ENCODE measurements around the gene DMWD. TPM values are rescaled to one million over a fixed set of nuclear protein-coding genes. Genes with fewer than 3 reads are reported as not detected.
"Not testable (repeated sequence)": the region's sequence is repeated elsewhere in the genome, so short reads cannot be mapped to it uniquely, and the experiment has no call there.

DMWD gene
- total RNA-seq, 1 donor from 2014 or later = 19.4 TPM

DNA sequence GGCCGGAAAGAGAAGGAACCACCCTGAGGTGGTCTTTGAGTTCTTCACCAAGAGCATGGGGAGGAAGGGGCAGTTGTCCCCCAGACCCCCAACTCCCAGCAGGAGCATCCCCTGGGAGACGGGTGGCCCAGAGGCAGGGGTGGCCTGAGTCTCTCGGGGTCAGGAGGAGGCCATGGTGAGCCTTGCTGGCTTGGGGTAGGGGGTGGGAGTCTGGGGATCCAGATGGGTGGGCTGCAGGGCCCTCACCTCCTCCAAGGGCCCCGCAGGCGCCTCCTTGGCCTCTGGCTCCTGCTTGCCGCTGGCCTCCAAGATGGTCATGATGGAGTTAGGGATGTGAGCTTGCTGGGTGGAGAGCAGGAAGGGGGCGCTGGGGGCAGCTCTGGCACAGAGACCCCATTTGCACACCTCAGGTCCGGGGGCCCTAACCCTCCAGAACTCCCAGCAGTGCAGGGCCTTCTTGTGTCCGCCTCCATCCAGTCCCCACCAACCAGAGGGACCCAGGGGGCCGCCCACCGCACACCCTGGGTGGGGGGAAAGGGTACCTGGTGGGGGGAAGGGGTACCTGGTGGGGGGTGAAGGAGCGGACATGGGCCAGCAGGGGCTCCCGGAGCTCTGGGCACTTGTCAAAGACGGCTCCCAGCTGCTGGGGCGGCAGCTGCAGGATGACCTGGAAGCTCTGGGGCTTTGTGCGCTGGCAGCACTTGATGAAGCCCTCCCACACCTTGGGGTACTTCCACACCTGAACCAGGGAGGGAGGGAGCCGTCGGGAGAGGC, 23.8 kb upstream of the DMWD start:
- no peak for DNase-seq (ENCODE audit: low read depth in 2 of 2)

DNA sequence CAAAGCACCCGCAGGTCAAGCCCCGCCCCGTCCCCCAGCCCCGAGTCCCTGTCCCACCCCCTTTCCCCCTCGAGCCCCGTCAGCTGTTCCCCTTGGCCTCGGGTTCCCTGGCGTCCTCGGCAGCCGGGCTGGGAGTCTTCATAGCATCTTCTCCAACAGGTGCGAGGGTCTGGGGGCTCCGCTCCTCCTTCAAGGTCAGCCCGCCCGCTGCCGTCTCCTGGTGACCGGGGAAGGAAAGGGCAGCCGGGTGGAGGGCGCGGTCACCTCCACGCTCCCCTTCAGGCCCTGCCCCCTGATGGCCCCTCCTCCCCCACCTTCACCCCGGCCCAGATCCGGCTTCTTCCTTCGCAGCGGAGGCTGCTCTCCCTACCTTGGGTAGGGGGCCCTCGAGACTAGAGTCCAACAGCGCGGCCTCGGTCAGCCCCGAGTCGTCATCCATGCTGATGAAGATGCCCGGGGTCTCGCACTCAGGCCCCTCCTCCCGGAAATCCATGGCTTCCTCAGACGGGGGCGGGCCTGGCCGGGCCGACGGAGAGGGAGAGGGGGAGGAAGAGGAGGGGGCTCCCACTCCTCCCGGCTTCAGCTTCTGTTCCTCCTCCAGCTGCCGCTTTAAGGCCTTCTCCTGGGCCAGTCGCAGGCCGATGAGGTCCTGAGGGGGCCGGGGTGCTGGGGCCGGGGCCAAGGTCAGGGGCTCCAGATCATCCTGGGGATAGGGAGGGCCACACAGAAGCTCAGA, 23.0 kb upstream of the DMWD start:
- DNase-seq (ENCODE audit: low read depth in 2 of 2) = no peak

DNA sequence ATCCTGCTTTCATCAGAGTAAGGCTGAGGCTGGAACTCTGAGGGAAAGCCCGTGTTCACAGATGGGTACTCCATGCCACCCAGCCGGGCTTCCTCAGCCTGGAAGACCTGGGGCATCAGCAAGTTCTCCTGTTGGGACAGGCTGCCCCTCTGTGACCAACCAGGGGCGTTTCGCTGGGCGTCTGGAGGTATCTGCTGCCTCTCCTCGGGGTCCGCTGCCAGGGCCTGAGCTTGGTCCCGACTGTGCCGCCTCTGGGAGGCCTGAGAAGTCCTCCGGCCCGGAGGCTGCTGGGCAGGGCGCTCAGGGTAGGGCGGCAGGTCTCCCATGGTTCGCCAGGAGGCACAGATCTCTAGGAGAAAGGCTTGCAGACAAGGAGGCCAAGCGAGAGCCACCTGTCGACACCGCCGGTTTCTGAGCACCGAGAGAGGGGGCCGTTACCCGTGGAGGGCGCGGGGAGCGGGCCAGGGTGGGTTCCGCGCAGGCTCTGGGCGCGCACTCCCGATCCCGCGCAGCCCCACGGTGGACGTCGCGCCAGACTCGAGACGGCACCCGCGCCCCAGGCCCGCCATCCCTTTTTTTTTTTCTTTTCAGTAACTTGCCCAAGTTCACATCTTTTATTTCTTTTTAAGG, 22.3 kb upstream of the DMWD start, which contains the start of gene RSPH6A:
RSPH6A (minus strand) TSS at position 458 of the 630 bp plus-strand sequence; CDS start at position 326, 132 bp downstream.
- no peak for DNase-seq (ENCODE audit: low read depth in 2 of 2)

DNA sequence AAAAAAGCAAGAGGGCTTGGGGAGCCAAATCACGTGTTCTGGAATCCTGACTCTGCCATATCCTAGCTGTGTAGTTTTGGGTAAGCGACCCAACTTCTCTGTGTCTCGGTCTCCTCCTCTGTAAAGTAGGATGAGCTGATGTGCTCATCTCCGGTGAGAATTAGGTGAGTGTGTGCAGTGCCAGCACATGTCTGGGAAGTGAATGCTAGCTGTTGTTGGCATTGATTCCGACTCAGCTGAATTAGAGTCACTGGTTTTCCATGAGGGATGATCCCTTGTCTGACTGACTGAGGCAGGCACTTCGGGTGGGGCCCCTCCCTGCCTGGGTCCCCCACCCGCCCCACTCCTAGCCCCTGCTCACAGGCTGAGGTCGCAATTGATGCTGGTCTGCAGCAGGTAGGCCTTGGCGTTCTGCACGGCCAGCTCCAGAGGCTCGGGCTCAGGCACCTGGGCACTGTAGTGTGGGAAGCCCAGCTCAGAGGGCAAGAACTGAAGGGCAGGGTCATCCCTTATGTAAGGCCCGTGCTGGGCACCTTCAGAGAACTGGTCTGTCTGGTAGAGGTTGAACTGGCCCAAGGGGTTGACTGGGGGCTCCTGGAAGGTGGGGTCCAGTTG, 21.6 kb upstream of the DMWD start:
- no peak for DNase-seq (ENCODE audit: low read depth in 2 of 2)

DNA sequence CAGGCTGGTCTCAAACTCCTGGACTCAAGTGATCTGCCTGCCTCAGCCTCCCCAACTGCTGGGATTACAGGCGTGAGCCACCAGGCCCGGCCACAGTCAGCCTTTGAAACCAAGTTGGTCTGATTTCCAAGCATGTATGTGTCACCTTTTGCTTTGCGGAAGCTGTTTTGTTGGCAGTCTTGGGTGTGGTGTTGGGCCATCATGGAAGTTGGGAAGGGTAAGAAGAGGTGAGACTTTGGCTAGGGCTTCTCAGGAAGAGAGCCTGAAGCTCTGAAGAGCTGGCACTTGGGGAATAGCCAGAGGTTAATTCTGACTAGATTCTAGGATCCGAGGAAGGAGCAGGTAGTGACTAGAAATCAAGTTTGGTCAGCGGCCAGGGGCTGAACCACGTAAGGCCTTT, 19.7 kb upstream of the DMWD start:
- DNase-seq (ENCODE audit: low read depth in 2 of 2) = no peak

DNA sequence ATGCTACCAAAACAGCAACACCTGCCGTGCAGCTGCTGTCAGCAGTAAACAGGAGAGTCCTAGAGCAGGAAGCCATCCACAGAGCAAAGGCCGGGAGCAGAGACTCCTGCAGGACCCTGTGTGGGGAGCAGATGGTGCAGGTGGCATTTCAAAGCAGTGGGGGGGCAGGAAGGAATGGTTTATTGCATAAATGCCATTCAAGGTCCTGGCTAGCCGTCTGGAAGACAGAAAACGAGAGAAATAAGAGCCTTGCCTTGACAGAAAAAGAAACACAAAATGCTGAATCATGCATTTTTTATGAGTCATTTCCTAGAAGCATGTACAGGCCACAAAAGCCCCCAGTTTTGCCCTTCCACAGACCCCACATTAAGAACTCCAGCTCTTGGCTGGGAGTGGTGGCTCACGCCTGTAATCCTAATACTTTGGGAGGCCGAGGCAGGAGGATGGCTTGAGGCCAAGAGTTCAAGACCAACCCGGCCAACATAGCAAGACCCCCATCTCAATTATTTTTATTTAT, 17.1 kb upstream of the DMWD start:
- peak in 1 of 2 donors; percentile 67 for DNase-seq (ENCODE audit: low read depth in 2 of 2)

DNA sequence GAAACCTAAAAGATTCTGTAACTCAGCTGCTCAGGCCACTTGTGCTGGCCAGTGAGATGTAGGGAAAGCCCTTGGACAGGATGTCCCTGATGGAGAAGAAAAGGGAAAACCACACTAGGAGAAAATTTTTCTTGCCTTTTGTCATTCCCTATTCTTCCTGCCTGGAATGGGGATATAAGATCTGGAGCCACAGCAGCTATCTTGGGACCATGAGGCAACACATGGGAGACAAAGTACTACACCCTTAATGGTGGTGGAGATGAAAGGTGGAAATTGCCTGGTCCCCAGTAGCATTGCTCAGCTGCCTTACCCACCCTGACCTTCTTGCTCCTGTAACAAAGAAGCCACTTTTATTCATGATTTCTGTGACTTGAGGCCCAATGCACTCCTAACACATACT, 13.1 kb upstream of the DMWD start:
- no peak for DNase-seq (ENCODE audit: low read depth in 2 of 2)

DNA sequence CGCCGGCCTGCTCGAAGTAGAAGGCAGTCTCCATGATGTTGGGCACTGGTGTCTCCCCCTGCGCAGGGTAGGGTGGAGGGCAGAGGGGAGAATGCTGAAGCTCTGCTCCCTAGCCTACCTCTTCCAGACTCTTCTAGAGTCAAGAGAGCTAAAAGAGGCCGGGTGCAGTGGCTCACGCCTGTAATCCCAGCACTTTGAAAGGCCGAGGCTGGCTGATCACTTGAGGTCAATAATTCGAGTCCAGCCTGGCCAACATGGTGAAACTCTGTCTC, 12.2 kb upstream of the DMWD start:
- DNase-seq (ENCODE audit: low read depth in 2 of 2) = no peak

DNA sequence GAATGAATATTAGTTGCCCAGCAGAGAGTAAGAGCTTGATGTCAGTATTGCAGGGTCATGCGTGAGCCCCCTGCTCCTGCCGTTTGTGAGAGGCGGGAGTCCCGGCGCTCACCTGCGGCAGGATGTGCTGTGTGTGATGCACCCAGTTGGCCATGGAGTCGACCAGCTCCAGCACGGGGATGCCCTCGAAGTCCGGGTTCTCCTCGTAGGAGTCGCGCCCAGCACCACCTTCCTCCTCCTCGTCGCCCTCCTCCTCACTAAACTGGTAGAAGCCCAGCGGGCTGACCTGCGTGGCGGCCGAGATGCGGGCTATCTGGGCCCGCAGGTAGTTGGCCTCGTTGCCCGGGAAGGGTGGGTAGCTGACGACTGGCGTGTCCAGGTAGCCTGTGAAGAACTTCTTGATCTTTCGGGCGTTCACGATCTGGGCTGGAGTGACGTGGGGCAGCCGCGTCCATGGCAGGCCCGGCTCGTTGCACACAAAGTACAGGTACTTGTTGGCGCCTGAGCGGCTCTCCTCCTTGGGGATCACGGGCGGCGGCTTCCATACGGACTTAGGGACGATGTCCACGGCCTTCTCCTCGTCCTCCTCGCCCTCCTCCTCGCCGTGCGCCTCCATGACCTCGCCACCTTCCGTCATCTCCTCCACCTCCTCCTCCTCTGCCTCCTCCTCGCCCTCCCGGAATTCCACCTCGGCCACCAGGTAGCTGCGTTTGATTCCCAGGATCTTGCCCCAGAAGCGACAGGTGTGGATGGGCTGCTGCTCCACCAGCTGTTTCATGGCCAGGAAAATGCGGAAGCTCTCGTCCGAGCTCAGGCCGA, 11.7 kb upstream of the DMWD start:
- DNase-seq (ENCODE audit: low read depth in 2 of 2) = no peak

DNA sequence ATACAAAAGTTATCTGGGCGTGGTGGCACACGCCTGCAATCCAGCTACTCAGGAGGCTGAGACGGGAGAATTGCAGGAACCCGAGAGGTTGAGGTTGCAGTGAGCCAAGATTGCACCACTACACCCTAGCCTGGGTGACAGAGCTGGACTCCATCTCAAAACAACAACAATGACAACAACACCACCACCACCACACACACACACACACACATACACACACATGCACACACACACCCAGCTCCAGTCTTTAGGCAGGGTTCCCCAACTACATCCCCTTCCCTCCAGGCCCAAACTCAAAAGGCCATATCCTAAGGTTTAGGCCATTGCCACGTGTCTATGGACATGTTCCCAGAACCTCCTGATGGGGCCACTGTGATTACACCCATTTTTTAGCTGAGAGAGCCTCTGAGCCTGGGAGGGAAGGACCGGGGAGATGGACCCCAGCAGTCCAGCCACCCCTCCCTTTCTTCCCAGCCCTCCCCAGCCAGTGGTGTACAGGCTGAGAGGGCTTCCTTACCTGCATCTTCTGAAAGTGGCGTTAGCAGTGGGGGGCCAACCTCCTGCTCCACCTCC, 9.0 kb upstream of the DMWD start:
- no peak for DNase-seq (ENCODE audit: low read depth in 2 of 2)

DNA sequence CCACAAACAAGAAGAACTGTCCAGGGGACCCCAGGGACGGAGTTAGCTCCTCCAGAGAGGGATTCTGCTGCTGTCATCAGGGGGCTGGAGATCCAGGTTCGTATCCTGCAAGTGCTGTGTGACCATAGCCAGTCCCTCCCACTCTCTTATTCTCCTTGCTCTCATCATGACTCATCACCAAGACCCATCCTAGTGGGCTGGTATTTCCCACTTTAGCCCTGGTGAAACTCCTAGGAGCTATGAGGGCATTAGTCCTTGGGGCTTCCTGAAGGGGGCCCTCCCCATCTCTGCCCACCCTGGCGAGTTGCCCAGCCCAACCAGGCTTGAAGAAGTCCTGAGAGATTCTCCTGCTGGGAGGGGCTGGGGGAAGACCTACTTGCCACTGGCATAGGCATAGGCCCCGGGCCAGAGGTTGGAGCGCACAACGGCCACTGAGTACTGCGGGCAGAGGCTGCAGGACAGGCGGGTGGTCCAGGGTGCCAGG, 7.5 kb upstream of the DMWD start:
- no peak for DNase-seq (ENCODE audit: low read depth in 2 of 2)

DNA sequence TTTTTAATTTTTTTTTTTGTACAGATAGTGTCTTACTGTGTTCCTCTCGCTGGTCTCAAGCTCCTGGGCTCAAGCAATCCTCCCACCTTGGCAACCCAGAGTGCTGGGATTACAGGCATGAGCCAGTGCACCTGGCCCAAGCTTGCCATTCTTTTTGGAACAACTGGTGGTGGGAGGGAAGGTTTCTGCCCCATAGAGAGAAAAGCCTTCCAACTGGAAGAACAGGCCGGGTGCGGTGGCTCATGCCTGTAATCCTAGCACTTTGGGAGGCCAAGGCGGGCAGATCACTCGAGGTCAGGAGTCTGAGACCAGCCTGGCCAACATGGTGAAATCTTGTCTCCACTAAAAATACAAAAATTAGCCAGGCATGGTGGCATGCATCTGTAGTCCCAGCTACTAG, 6.9 kb upstream of the DMWD start:
- not testable (repeated sequence) for DNase-seq (ENCODE audit: low read depth in 2 of 2)

DNA sequence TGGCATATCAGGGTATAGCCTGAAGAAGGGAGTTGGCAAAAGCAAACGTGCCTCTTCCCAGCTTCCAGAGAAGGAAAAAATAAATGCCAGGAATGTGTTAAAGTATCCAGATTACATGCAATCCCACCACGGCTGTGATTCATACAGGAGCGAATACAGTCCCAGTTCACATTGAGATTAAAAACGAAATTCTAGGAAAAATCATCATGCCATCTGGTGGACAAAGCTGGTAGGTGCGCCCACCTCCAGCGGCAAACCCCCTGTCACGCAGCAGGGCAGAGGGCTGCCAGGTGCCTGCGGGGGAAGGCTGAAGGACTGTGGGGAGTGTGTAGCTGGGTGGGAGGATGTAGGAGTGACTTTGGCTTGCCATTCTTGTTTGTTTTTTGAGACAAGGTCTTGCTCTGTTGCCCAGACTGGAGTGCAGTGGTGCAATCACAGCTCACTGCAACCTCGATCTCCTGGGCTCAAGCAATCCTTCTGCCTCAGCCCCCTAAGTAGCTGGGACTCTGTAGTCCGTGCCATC, 6.4 kb upstream of the DMWD start:
- DNase-seq (ENCODE audit: low read depth in 2 of 2) = peak; percentile 60 to 77

DNA sequence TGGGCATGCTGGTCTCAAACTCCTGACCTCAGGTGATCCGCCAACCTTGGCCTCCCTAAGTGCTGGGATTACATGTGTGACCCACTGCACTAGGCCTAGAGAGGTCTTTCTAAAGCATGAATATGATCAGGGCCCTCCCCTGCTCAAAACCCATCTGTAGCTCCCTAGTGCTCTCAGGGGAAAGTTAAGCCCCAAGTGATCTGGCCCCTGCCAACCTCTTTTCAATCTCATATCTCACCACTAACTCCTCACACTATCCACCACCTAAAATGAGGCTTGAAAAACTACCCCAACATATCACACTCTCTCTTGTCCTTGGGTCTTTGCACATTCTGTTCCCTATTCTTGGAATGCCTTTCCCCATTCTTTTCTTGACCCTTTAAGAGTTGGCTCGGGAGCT, 2.0 kb upstream of the DMWD start:
- DNase-seq (ENCODE audit: low read depth in 2 of 2) = no peak

DNA sequence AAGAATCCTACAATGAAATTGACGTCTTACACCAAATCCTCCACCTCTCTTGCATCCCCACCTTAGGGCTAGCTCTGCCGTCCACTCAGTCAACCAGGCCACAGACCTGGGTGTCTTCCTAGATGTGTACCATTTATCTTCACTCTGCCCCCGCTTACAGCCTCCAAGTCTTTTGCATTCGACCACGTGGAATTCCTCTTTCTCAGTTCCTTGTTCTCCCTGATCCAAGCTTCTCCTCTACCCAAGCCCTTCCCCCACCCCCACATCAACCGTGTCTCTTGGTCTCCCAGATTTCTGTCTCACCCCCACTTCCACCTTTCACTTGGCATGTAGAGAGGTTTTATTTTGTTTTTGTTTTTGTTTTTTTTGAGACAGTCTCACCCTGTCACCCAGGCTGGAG, 1.2 kb upstream of the DMWD start:
- no peak for DNase-seq (ENCODE audit: low read depth in 2 of 2)

DNA sequence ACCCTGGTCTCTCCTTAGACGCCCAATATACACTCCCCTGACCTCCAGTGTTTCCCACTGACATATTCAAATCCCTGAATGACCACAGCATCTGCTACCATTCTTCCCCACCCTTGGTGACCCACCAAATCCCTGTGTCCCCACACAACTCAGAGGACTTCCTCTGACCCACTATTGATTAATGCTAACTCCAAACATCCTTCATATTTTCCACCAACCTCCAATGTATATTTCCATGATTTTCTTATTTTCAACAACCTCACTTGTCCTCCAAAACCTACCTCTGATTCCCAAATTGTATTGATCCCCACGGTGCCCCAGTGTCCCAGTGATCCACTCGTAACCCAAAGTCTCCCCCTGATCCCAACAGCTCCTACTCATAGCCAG, 526 bp upstream of the DMWD start:
- DNase-seq (ENCODE audit: low read depth in 2 of 2) = no peak

DNA sequence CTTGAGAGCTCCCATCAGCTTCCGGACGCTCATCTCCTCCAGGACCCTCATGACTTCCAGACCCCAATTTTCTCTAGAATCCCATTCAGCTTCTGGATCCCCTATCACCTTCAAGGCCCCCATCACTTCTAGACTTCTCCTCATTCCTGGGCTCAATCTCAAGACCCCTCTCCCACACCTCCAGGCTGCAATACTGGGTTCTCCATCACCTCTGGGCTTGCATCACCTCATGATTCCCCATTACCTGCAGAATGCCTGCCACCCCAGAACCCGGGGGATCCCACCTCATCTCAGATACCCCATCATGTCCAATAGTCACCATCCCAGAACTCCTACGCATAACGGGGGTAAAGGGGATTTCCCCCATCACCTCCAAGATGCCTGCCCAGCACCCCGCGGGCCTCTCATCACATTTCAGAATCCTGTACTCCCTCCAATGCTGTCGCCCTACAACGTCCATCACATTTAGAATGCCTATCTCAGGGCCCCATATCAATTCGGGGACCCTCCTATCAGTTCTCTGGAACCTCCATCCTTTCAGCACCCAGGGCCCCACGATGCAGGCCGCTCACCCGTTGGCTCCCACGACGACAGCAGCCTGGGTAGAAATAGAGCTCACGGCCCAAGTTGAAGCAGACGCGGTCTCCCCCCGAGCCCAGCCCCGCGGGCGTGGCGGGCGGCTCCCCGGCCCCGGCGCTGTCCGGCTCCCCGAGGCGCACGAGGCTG, 738 bp downstream of the DMWD start:
- peak; percentile 31 to 40 for DNase-seq (ENCODE audit: low read depth in 2 of 2)

DNA sequence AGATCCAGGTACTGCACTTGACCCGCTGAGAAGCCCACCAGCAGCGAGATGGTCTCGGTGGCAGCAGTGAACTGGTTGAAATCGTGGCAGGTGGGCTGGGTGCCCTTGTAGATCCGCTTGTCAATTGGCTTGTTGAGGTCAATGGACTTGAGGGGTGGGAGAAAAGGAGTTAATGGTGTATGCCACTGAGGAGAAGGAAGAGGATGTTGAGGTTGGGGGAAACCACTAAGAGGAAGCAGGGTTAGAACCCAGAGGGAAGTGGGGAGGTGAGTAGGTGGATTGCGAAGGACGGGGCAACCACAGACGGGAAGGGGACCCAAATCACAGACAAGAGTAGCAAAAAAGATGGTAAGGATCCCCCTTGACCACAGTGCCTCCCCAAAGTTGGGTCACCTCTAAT, 1.7 kb downstream of the DMWD start:
- no peak for DNase-seq (ENCODE audit: low read depth in 2 of 2)

DNA sequence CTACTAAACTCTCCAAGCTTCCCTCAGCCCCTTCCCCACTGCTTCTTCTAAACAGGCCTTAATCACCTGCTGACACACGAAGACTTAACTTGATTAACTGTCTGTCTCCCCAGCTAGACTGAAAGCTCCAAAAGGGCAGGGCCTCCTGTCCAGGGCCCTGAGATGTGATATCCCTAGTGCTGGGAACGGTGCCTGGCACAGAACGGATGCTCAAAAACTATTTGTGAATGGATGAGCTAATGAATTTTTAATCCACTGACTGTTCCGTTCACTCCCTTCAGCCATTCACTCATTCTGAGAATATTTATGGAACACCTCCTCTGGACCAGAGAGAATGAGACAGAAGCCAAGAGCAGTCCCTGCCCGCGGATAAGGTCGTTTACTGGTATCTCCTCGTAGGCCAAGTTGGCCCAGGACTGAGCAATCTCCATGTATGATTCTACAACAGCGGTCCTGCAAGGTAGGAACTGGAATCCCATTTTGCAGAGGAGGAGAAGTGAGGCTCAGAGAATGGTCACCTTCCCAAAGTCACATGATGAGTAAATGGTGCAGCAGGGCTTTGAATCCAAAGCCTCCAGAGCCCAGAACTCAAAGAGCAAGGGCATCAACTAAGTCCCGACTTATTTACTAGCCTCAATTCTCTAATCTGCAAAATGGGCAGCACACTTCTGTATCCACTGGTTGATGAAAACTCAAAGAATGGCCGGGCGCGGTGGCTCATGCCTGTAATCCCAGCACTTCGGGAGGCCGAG, 3.4 kb downstream of the DMWD start:
- no peak for DNase-seq (ENCODE audit: low read depth in 2 of 2)
